ENCODE data around the gene MARCHF3. TPM values are rescaled to one million over a fixed set of nuclear protein-coding genes. Genes with fewer than 3 reads are reported as not detected.

The MARCHF3 gene
- total RNA-seq, 1 donor from 2014 or later, result 3.1 TPM

GRCh38 chr5:126938466-126938865 lies 91.9 kb downstream of the MARCHF3 start:
- Mint-ChIP-seq H3K36me3 (ENCODE audit: low read depth) (no peaks in the 10 kb centered on the region), H3K9me3 (no peaks in the 10 kb centered on the region), H3K4me1 (no peaks in the 10 kb centered on the region), H3K27ac (ENCODE audit: unreplicated experiment) (no peak overlapping the region), H3K4me3 (no peak overlapping the region), H3K27me3 (ENCODE audit: low read depth) (no peaks in the 10 kb centered on the region)
- no peak for DNase-seq (ENCODE audit: low read depth, low spot score)
- TF ChIP-seq CTCF (conservative IDR thresholded peaks at IDR 0.05), result no peak

DNA sequence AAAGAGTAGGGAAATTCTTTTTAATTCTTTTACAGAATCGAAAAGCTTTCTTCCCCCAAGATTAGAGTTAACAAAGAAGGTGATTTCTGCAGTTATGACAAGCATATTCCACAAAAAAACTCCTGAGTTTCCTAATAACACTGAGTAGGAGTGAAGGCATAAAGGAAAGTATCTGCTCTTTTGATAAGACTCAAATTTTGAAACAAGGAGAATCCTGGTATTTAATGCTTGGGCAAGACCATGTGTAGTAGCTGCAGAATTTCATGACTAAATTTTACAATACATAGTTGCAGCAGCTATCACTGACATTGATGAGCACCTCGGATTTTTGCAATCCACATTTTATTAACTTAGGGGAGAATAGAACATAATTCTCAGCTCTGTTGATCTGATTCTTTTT lies 92.6 kb downstream of the MARCHF3 start:
- no peak overlapping the region for H3K4me3 Mint-ChIP-seq
- no peaks in the 10 kb centered on the region for H3K9me3 Mint-ChIP-seq
- H3K4me1 Mint-ChIP-seq, result no peaks in the 10 kb centered on the region
- no peaks in the 10 kb centered on the region for H3K27me3 Mint-ChIP-seq (ENCODE audit: low read depth)
- H3K27ac Mint-ChIP-seq (ENCODE audit: unreplicated experiment), result no peak overlapping the region
- H3K36me3 Mint-ChIP-seq (ENCODE audit: low read depth), result no peaks in the 10 kb centered on the region
- TF ChIP-seq CTCF (conservative IDR thresholded peaks at IDR 0.05), result no peak
- DNase-seq (ENCODE audit: low read depth, low spot score), result no peak

DNA sequence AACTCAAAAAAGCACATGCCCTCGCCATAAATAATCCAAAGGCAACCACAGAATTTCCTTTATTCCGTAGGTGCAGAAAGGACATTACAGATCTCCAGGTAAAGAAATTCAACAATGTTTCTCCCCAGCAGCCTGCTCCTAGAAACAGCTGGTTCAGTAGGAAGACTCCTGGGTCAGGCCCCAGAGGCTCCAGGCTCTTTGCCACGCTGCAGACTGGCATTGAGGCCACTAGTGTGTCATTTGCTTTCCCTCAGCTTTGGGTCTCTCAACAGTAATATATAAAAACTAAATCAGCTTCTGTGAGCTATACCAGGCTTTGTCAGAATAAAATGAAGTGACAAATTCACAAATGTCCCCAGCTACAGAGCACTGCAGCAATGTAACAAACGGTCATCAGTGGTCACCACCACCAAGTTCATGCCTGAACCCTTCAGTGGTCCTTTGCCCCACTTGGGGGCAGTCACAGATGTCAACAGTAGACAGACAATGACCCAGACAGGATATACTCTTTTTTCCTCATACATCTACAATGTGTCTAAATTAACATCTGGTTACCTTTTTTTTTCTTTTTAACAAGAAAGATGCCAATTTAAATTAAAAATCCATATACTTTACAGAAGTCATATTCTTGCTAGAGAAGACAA lies 93.5 kb downstream of the MARCHF3 start:
- no peaks in the 10 kb centered on the region for H3K36me3 Mint-ChIP-seq (ENCODE audit: low read depth)
- no peaks in the 10 kb centered on the region for H3K9me3 Mint-ChIP-seq
- no peak for TF ChIP-seq CTCF (conservative IDR thresholded peaks at IDR 0.05)
- H3K4me1 Mint-ChIP-seq, result no peaks in the 10 kb centered on the region
- H3K27me3 Mint-ChIP-seq (ENCODE audit: low read depth), result no peaks in the 10 kb centered on the region
- no peak for DNase-seq (ENCODE audit: low read depth, low spot score)
- no peak overlapping the region for H3K4me3 Mint-ChIP-seq
- H3K27ac Mint-ChIP-seq (ENCODE audit: unreplicated experiment), result no peak overlapping the region

- no peak overlapping the region for H3K4me3 Mint-ChIP-seq
- no peak for TF ChIP-seq CTCF (conservative IDR thresholded peaks at IDR 0.05)
- H3K27me3 Mint-ChIP-seq (ENCODE audit: low read depth), result no peaks in the 10 kb centered on the region
- DNase-seq (ENCODE audit: low read depth, low spot score), result no peak
- no peaks in the 10 kb centered on the region for H3K9me3 Mint-ChIP-seq
- no peaks in the 10 kb centered on the region for H3K36me3 Mint-ChIP-seq (ENCODE audit: low read depth)
- H3K4me1 Mint-ChIP-seq, result peaks cover 5% of the 10 kb centered on the region
- peak overlapping the region; percentile 1 for H3K27ac Mint-ChIP-seq (ENCODE audit: unreplicated experiment)
Measured at GRCh38 chr5:126931963-126932660, 98.2 kb downstream of the MARCHF3 start.

GRCh38 chr5:126928041-126928440 lies 102.3 kb downstream of the MARCHF3 start:
- Mint-ChIP-seq H3K36me3 (ENCODE audit: low read depth) (no peaks in the 10 kb centered on the region), H3K27me3 (ENCODE audit: low read depth) (no peaks in the 10 kb centered on the region), H3K4me3 (no peak overlapping the region), H3K27ac (ENCODE audit: unreplicated experiment) (no peak overlapping the region), H3K9me3 (no peaks in the 10 kb centered on the region), H3K4me1 (peaks cover 27% of the 10 kb centered on the region)
- TF ChIP-seq CTCF (conservative IDR thresholded peaks at IDR 0.05), result no peak
- DNase-seq (ENCODE audit: low read depth, low spot score), result no peak
